PC-3 (cell line): ENCODE data around the gene CXCL10.

ENCODE experiments used
- EZH2 ChIP-seq: fragments of 300-600 bp; sonication (generic); IDR thresholded peaks from one replicate; pipeline ENCODE4 v1.6.1; 2017; ENCODE audit warnings: antibody characterized with exemption, mild to moderate bottlenecking, low read length; ENCODE audit not compliant: unreplicated experiment
- TF ChIP-seq, protein P1 (sequence below): fragments of 300-600 bp; sonication (generic); conservative IDR thresholded peaks from 2 replicates; pipeline ENCODE4 v1.5.1; 2017; ENCODE audit warnings: antibody characterized with exemption, low read depth, mild to moderate bottlenecking, low read length

- TF ChIP-seq, protein P1, sequence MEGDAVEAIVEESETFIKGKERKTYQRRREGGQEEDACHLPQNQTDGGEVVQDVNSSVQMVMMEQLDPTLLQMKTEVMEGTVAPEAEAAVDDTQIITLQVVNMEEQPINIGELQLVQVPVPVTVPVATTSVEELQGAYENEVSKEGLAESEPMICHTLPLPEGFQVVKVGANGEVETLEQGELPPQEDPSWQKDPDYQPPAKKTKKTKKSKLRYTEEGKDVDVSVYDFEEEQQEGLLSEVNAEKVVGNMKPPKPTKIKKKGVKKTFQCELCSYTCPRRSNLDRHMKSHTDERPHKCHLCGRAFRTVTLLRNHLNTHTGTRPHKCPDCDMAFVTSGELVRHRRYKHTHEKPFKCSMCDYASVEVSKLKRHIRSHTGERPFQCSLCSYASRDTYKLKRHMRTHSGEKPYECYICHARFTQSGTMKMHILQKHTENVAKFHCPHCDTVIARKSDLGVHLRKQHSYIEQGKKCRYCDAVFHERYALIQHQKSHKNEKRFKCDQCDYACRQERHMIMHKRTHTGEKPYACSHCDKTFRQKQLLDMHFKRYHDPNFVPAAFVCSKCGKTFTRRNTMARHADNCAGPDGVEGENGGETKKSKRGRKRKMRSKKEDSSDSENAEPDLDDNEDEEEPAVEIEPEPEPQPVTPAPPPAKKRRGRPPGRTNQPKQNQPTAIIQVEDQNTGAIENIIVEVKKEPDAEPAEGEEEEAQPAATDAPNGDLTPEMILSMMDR = no peak
- no peak for TF ChIP-seq EZH2
Observed at GRCh38 chr4:76012388-76012801, 10.9 kb downstream of the CXCL10 start.
